HG03520 (cell line): ENCODE measurements around the gene ACP4.
"Not testable (repeated sequence)": the region's sequence is repeated elsewhere in the genome, so short reads cannot be mapped to it uniquely, and the experiment has no call there.

Experiments used
- ATAC-seq: cut with Tn5 transposase; IDR thresholded peaks from one replicate; pipeline ENCODE4 v1.9.1; 2021; ENCODE audit warnings: mild to moderate bottlenecking, moderate library complexity; ENCODE audit not compliant: unreplicated experiment

Gene ACP4

GRCh38 chr19:50776131-50776530 is 14.1 kb upstream of the ACP4 start:
- ATAC-seq, result no peak

- ATAC-seq, result no peak
Measured at GRCh38 chr19:50777261-50777660, 13.0 kb upstream of the ACP4 start.

GRCh38 chr19:50777830-50778303 is 12.3 kb upstream of the ACP4 start:
- no peak for ATAC-seq

GRCh38 chr19:50778906-50779430 is 11.2 kb upstream of the ACP4 start:
- no peak for ATAC-seq

GRCh38 chr19:50779504-50780457 is 10.4 kb upstream of the ACP4 start:
- ATAC-seq, result no peak

GRCh38 chr19:50780753-50781435 is 9.3 kb upstream of the ACP4 start:
- no peak for ATAC-seq

GRCh38 chr19:50783848-50784152 is 6.4 kb upstream of the ACP4 start:
- not testable (repeated sequence) for ATAC-seq

GRCh38 chr19:50784710-50785109 is 5.5 kb upstream of the ACP4 start:
- ATAC-seq, result no peak

GRCh38 chr19:50785329-50785728 is 4.9 kb upstream of the ACP4 start:
- ATAC-seq, result no peak

- no peak for ATAC-seq
Measured at GRCh38 chr19:50790922-50791467, 780 bp downstream of the ACP4 start.

GRCh38 chr19:50791594-50792271 is 1.5 kb downstream of the ACP4 start:
- ATAC-seq, result no peak

GRCh38 chr19:50792272-50793250 is 2.3 kb downstream of the ACP4 start:
- ATAC-seq, result no peak

GRCh38 chr19:50793558-50794065 is 3.4 kb downstream of the ACP4 start:
- no peak for ATAC-seq

GRCh38 chr19:50794074-50794875 is 4.1 kb downstream of the ACP4 start:
- ATAC-seq, result no peak

GRCh38 chr19:50794876-50795663 is 4.9 kb downstream of the ACP4 start:
- no peak for ATAC-seq

GRCh38 chr19:50795664-50796073 is 5.5 kb downstream of the ACP4 start:
- no peak for ATAC-seq

GRCh38 chr19:50796128-50796633 is 6.0 kb downstream of the ACP4 start:
- ATAC-seq, result no peak
